GM12878 (cell line): ENCODE results near the gene MPPED1. TPM values are rescaled to one million over a fixed set of nuclear protein-coding genes. Genes with fewer than 3 reads are reported as not detected.

ENCODE experiments used
- ATAC-seq: fragments of 200-7000 bp; cut with Tn5 transposase; 3 replicates; pipeline ENCODE4 v1.9.1; 2020; ENCODE audit warnings: mild to moderate bottlenecking, moderate library complexity
- BruUV-seq: library from RNA; stranded (reverse); fragments of 400-500 nt; replicated peaks from 2 replicates; lab custom pipeline; 2021; lab: Mats Ljungman, UMichigan
- CTCF ChIA-PET: fragments of 300-600 bp; sonication (Branson Sonifier 250); formaldehyde crosslinking; extraction: SDS; loops from one replicate; lab custom pipeline; 2021; ENCODE audit warnings: inconsistent platforms; lab: Yijun Ruan, JAX
- POLR2A ChIA-PET: fragments of 350-600 bp; formaldehyde crosslinking; extraction: SDS; loops from one replicate; lab custom pipeline; 2021; ENCODE audit warnings: inconsistent platforms; lab: Charles Lee
- RAD21 ChIA-PET: fragments of 300-600 bp; sonication (Branson Sonifier 250); formaldehyde crosslinking; loops from one replicate; lab custom pipeline; 2023; ENCODE audit warnings: antibody characterized with exemption; ENCODE audit not compliant: unreplicated experiment; lab: Charles Lee
- SMC1A ChIA-PET: fragments of 300-600 bp; sonication (Branson Sonifier 250); formaldehyde crosslinking; loops from one replicate; lab custom pipeline; 2023; ENCODE audit not compliant: unreplicated experiment, uncharacterized antibody; lab: Charles Lee
- DNase-seq: peaks from one replicate; pipeline ENCODE4 v3.0.0-alpha.2; 2011; ENCODE audit warnings: low read depth, low spot score
- FAIRE-seq: peaks from 3 replicates; lab custom pipeline; 2011; peaks lifted over from hg19 to GRCh38; lab: Jason Lieb, UNC
- H2AFZ ChIP-seq: 2 replicates; pipeline ENCODE4 v1.6.0; 2011; ENCODE audit warnings: low read depth, low read length, control low read depth; ENCODE audit not compliant: control insufficient read depth
- H3K27ac ChIP-seq: 2 replicates; pipeline ENCODE4 v1.5.1; 2011; ENCODE audit warnings: control low read depth; ENCODE audit not compliant: control insufficient read depth, insufficient read depth
- H3K27me3 ChIP-seq, 2 experiments: replicated peaks in 1 of 2; 2 replicates each; pipeline versions ENCODE4 v1.6.0 to v1.6.1; 2011; ENCODE audit warnings: low read length in 1 of 2; ENCODE audit not compliant: control insufficient read depth in 2 of 2, insufficient read depth in 2 of 2
- H3K36me3 ChIP-seq, 2 experiments: 2 replicates each; pipeline ENCODE4 v1.5.1; 2011; ENCODE audit warnings: low read length in 1 of 2; ENCODE audit not compliant: control insufficient read depth in 2 of 2, insufficient read depth in 2 of 2
- H3K4me1 ChIP-seq: 2 replicates; pipeline ENCODE4 v1.6.1; 2011; ENCODE audit warnings: mild to moderate bottlenecking, low read length, moderate library complexity, mixed read lengths; ENCODE audit not compliant: control insufficient read depth, insufficient read depth
- H3K4me2 ChIP-seq: 2 replicates; pipeline ENCODE4 v1.6.0; 2011; ENCODE audit warnings: control low read depth; ENCODE audit not compliant: control insufficient read depth, insufficient read depth
- H3K4me3 ChIP-seq: fragments of 200-600 bp; sonication (generic); 2 replicates; pipeline ENCODE4 v1.5.1; 2016
- H3K79me2 ChIP-seq: 2 replicates; pipeline ENCODE4 v1.6.0; 2011; ENCODE audit warnings: low read length; ENCODE audit not compliant: control insufficient read depth, insufficient read depth
- H3K9ac ChIP-seq: 2 replicates; pipeline ENCODE4 v1.8.0; 2011; ENCODE audit warnings: low read length, control low read depth, mixed read lengths; ENCODE audit not compliant: control insufficient read depth, insufficient read depth
- H3K9me3 ChIP-seq: replicated peaks from 3 replicates; pipeline ENCODE4 v1.5.1; 2011; ENCODE audit warnings: mild to moderate bottlenecking, low read length; ENCODE audit not compliant: control insufficient read depth, insufficient read depth
- H4K20me1 ChIP-seq: 2 replicates; pipeline ENCODE4 v1.6.0; 2011; ENCODE audit not compliant: control insufficient read depth, insufficient read depth
- CREB1 ChIP-seq: IDR thresholded peaks from 2 replicates; pipeline ENCODE4 v1.6.1; 2012; ENCODE audit warnings: low read depth, mild to moderate bottlenecking, inconsistent platforms
- EZH2 ChIP-seq: IDR thresholded peaks from 2 replicates; pipeline ENCODE4 v1.6.1; 2012; ENCODE audit warnings: low read depth, mild to moderate bottlenecking, control low read depth, inconsistent platforms, low read length, borderline replicate concordance; ENCODE audit not compliant: control insufficient read depth
- GABPA ChIP-seq: IDR thresholded peaks from 2 replicates; pipeline ENCODE4 v1.6.1; 2014; ENCODE audit warnings: antibody characterized with exemption, low read depth, mild to moderate bottlenecking, inconsistent platforms
- IRF4 ChIP-seq: IDR thresholded peaks from 2 replicates; pipeline ENCODE4 v1.6.1; 2011; ENCODE audit warnings: low read depth, low read length
- KDM1A ChIP-seq: fragments of 200-600 bp; sonication (generic); IDR thresholded peaks from 2 replicates; pipeline ENCODE4 v1.6.1; 2016; ENCODE audit warnings: borderline replicate concordance
- NBN ChIP-seq: fragments of 450-650 bp; IDR thresholded peaks from 2 replicates; pipeline ENCODE4 v1.6.1; 2016
- POU2F2 ChIP-seq: IDR thresholded peaks from 3 replicates; pipeline ENCODE4 v1.6.1; 2011; ENCODE audit warnings: low read depth, mild to moderate bottlenecking, low read length, borderline replicate concordance
- RAD51 ChIP-seq: fragments of 450-650 bp; IDR thresholded peaks from 2 replicates; pipeline ENCODE4 v1.6.1; 2016; ENCODE audit warnings: moderate library complexity, mild to moderate bottlenecking, inconsistent platforms
- RCOR1 ChIP-seq: conservative IDR thresholded peaks from 2 replicates; pipeline ENCODE4 v1.6.1; 2012; ENCODE audit warnings: low read depth, low read length, improper control_type of control experiment
- SMAD1 ChIP-seq: fragments of 450-650 bp; IDR thresholded peaks from 2 replicates; pipeline ENCODE4 v1.6.1; 2018; ENCODE audit warnings: mild to moderate bottlenecking, low read depth; ENCODE audit not compliant: partially characterized antibody
- TCF7 ChIP-seq: IDR thresholded peaks from 2 replicates; pipeline ENCODE4 v1.6.1; 2014; ENCODE audit warnings: antibody characterized with exemption, borderline replicate concordance
- ZNF217 ChIP-seq: fragments of 450-650 bp; IDR thresholded peaks from 2 replicates; pipeline ENCODE4 v1.6.1; 2017; ENCODE audit warnings: antibody characterized with exemption, mild to moderate bottlenecking
- ZSCAN29 ChIP-seq: fragments of 450-650 bp; IDR thresholded peaks from 2 replicates; pipeline ENCODE4 v1.6.1; 2017; ENCODE audit warnings: mild to moderate bottlenecking, moderate library complexity
- WGBS: methylation state at CpG from one replicate; pipeline ENCODE4 v1.1.6; 2016; ENCODE audit warnings: low lambda C conversion rate; ENCODE audit not compliant: insufficient replicate concordance, insufficient coverage; ENCODE audit errors: missing lambda C conversion rate; 5-methylcytosine and 5-hydroxymethylcytosine counted together
- in situ Hi-C: fragments of 300-500 bp; cut with MboI; formaldehyde crosslinking; loops from 9 replicates; pipeline ENCODE4 v1.14.3; 2018; ENCODE audit warnings: mixed read lengths
- intact Hi-C: fragments of 100-400 bp; cut with micrococcal nuclease; formaldehyde crosslinking; loops from one replicate; pipeline ENCODE4 v1.14.2; 2022; ENCODE audit not compliant: unreplicated experiment
- polyA plus RNA-seq, 11 experiments: library from polyadenylated mRNA; depleted of rRNA in 4 of 11; unstranded in 6 of 11; stranded (reverse) in 5 of 11; fragments of >200 nt; fragmentation: Nextera tagmentation in 4 of 11; fragmentation: Illumina TruSeq in 1 of 11; extraction: Ambion mirVana in 4 of 11; extraction: Trizol in 1 of 11; gene quantifications; 1 replicate in 1 of 11; 2 replicates in 10 of 11; pipeline versions ENCODE4 v1.2.1 to v1.2.3, GENCODE V29; 2011 to 2016; ENCODE audit warnings: inconsistent platforms in 2 of 11, missing spikeins in 2 of 11, low read depth in 1 of 11
- total RNA-seq, 4 experiments: library from RNA; depleted of rRNA in 3 of 4; stranded (reverse); fragments of >200 nt in 3 of 4; fragmentation: Illumina TruSeq in 1 of 4; extraction: Trizol in 1 of 4; gene quantifications; 2 replicates each; pipeline versions ENCODE4 v1.2.1 to v1.2.3, GENCODE V29; 2013 to 2021
- TF ChIP-seq, protein P1 (sequence below): fragments of 450-650 bp; conservative IDR thresholded peaks from 2 replicates; pipeline ENCODE4 v1.6.1; 2017; ENCODE audit warnings: mild to moderate bottlenecking, moderate library complexity
- TF ChIP-seq, protein P2 (sequence below): fragments of 450-650 bp; formaldehyde crosslinking; IDR thresholded peaks from 2 replicates; pipeline ENCODE4 v1.4.0; 2020; ENCODE audit warnings: mild to moderate bottlenecking, moderate library complexity

Gene MPPED1
- total and polyA plus RNA-seq, 10 of the 15 experiments (the other 5 are each of a cell fraction or from before 2014, with no cell fraction given) = 0.11 TPM; not detected in 9

- Histone ChIP-seq H3K79me2 (no peaks in the 10 kb centered on the region), H3K9me3 (no peaks in the 10 kb centered on the region), H3K27ac (no peak overlapping the region), H3K9ac (no peak overlapping the region), H4K20me1 (no peaks in the 10 kb centered on the region), H3K4me1 (no peaks in the 10 kb centered on the region), H3K4me3 (no peak overlapping the region), H3K36me3 (no peaks in the 10 kb centered on the region), H3K27me3 (no peaks in the 10 kb centered on the region; a peak in 1 of 4 replicates), H2AFZ (no peak overlapping the region), H3K4me2 (no peak overlapping the region)
- ChIA-PET RAD21 (no interaction called here), SMC1A (no interaction called here), CTCF (no interaction called here), POLR2A (no interaction called here)
- FAIRE-seq (no peak), ATAC-seq (no peak), DNase-seq (no peak)
- 14% methylated on average over 8 of the region's 8 CpGs for WGBS
- BruUV-seq = no TSS peak
- TF ChIP-seq RAD51 = no peak
- TF ChIP-seq IRF4 = no peak
- no peak for TF ChIP-seq ZSCAN29
- TF ChIP-seq SMAD1 = no peak
- no peak for TF ChIP-seq RCOR1
- in situ Hi-C loops = no loop called here
- intact Hi-C loops = no loop called here
Measured at GRCh38 chr22:43505896-43506295, 94.1 kb downstream of the MPPED1 start.

- BruUV-seq = no TSS peak
- Histone ChIP-seq H3K4me3 (no peak overlapping the region), H4K20me1 (no peaks in the 10 kb centered on the region), H3K79me2 (no peaks in the 10 kb centered on the region), H3K36me3 (no peaks in the 10 kb centered on the region), H3K27me3 (no peaks in the 10 kb centered on the region), H3K27ac (no peak overlapping the region), H2AFZ (no peak overlapping the region), H3K9me3 (no peaks in the 10 kb centered on the region), H3K4me2 (no peak overlapping the region), H3K9ac (no peak overlapping the region), H3K4me1 (no peaks in the 10 kb centered on the region)
- in situ Hi-C loops = no loop called here
- ChIA-PET POLR2A (no interaction called here), CTCF (no interaction called here), RAD21 (no interaction called here), SMC1A (no interaction called here)
- no peak for FAIRE-seq
- no peak for ATAC-seq
- 32% methylated on average over 12 of the region's 12 CpGs for WGBS
- no peak for DNase-seq
- intact Hi-C loops = no loop called here
- TF ChIP-seq, protein P1, sequence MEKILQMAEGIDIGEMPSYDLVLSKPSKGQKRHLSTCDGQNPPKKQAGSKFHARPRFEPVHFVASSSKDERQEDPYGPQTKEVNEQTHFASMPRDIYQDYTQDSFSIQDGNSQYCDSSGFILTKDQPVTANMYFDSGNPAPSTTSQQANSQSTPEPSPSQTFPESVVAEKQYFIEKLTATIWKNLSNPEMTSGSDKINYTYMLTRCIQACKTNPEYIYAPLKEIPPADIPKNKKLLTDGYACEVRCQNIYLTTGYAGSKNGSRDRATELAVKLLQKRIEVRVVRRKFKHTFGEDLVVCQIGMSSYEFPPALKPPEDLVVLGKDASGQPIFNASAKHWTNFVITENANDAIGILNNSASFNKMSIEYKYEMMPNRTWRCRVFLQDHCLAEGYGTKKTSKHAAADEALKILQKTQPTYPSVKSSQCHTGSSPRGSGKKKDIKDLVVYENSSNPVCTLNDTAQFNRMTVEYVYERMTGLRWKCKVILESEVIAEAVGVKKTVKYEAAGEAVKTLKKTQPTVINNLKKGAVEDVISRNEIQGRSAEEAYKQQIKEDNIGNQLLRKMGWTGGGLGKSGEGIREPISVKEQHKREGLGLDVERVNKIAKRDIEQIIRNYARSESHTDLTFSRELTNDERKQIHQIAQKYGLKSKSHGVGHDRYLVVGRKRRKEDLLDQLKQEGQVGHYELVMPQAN = no peak
- TF ChIP-seq RCOR1 (no peak), ZNF217 (no peak), KDM1A (no peak), EZH2 (no peak), POU2F2 (no peak), CREB1 (no peak), GABPA (no peak), NBN (no peak), TCF7 (no peak)
- TF ChIP-seq, protein P2, sequence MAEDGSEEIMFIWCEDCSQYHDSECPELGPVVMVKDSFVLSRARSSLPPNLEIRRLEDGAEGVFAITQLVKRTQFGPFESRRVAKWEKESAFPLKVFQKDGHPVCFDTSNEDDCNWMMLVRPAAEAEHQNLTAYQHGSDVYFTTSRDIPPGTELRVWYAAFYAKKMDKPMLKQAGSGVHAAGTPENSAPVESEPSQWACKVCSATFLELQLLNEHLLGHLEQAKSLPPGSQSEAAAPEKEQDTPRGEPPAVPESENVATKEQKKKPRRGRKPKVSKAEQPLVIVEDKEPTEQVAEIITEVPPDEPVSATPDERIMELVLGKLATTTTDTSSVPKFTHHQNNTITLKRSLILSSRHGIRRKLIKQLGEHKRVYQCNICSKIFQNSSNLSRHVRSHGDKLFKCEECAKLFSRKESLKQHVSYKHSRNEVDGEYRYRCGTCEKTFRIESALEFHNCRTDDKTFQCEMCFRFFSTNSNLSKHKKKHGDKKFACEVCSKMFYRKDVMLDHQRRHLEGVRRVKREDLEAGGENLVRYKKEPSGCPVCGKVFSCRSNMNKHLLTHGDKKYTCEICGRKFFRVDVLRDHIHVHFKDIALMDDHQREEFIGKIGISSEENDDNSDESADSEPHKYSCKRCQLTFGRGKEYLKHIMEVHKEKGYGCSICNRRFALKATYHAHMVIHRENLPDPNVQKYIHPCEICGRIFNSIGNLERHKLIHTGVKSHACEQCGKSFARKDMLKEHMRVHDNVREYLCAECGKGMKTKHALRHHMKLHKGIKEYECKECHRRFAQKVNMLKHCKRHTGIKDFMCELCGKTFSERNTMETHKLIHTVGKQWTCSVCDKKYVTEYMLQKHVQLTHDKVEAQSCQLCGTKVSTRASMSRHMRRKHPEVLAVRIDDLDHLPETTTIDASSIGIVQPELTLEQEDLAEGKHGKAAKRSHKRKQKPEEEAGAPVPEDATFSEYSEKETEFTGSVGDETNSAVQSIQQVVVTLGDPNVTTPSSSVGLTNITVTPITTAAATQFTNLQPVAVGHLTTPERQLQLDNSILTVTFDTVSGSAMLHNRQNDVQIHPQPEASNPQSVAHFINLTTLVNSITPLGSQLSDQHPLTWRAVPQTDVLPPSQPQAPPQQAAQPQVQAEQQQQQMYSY = no peak
Measured at GRCh38 chr22:43506487-43506886, 94.7 kb downstream of the MPPED1 start.
